OCI-M2 (cell line): Measurements from ENCODE around the gene THOC6.

Experiments
- DNase-seq: peaks from one replicate; lab custom pipeline; 2025; ENCODE audit not compliant: unreplicated experiment; lab: John Stamatoyannopoulos, UW

THOC6 gene

GRCh38 chr16:2991566-2992261 is 32.1 kb upstream of the THOC6 start:
- DNase-seq, result no peak

- no peak for DNase-seq
Measured at GRCh38 chr16:2992383-2993081, 31.3 kb upstream of the THOC6 start.

- no peak for DNase-seq
Measured at GRCh38 chr16:2996298-2996697, 27.5 kb upstream of the THOC6 start.

- DNase-seq, result no peak
Measured at GRCh38 chr16:2999929-3000328, 23.9 kb upstream of the THOC6 start.

DNA sequence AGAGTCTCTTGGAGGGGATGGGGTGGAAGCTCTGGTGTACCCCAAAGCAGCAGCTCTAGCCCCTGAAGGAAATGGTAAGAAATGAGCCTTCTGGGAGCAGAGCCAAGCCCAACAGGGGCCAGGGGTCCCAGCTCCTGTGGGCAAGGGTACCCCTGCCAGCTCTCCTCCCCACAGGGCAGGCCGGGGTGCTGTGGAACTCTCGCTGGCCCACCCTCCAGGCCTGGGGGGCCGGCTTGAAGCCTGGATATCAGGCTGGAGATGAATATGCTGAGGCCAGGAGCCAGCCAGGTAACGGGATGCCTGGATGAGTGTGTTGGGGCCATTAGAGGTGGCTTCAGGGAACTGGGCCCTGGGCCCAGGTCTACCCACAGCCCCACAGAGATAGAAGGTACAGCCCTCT is 23.3 kb upstream of the THOC6 start:
- DNase-seq, result no peak

- DNase-seq, result no peak
Measured at GRCh38 chr16:3001316-3001715, 22.5 kb upstream of the THOC6 start.

DNA sequence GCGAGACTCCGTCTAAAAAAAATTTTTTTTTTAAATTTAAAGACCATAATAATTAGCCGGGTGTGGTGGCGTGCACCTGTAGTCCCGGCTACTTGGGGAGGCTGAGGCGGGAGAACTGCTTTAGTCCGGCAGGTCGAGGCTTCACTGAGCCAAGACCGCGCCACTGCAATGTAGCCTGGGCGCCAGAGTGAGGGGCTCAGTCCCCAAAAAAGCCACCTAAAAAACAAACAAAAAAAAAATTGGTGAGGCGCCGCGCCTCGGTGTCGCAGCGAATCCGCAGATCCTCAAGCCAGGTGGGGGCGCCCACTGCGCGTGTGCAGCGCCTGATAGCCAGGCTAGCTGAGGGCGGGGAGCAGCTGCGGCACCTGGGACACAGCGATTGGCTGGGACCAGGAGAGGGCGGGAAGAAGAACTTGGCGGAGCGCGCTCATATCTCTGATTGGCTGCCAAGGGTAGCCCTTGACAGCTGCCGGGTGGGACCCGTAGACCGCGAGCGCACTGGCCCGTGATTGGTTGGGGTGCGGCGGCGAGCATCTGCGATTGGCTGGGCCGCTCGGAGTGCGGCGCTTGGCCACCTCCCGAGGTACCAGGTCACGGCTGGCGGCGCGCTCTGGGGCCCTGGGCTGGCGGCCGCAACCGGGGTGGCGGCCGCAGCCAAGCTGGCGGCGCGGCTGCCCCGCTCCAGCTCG is 20.1 kb upstream of the THOC6 start:
- peak; percentile 81 for DNase-seq

DNA sequence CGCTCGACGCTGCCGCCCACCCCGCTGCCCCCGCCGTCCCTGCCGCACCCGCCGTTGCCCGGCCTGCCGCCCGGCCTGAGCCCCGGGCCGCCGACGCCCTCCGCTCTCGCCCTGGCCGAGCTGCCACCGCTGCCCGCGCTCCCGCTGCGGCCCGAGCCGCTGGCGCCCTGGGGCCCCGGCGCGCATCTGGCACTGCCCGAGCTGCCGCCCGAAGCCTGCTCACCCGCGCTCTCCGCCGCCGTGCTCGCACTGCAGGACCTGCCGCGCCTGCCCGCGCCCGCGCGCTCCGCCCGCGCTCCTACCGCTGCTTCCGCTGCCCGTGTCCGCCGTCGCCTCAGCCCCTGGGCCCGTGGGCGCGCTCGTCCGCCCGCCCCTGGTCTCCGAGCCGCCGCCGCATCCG is 19.5 kb upstream of the THOC6 start:
- DNase-seq, result no peak

- DNase-seq, result no peak
Measured at GRCh38 chr16:3004781-3005284, 19.0 kb upstream of the THOC6 start.

- DNase-seq, result no peak
Measured at GRCh38 chr16:3007059-3007956, 16.5 kb upstream of the THOC6 start.

- no peak for DNase-seq
Measured at GRCh38 chr16:3007957-3008689, 15.7 kb upstream of the THOC6 start.

GRCh38 chr16:3008690-3009037 is 15.2 kb upstream of the THOC6 start:
- DNase-seq, result no peak

- DNase-seq, result no peak
Measured at GRCh38 chr16:3009568-3010390, 14.1 kb upstream of the THOC6 start.

- no peak for DNase-seq
Measured at GRCh38 chr16:3010510-3010909, 13.3 kb upstream of the THOC6 start.

DNA sequence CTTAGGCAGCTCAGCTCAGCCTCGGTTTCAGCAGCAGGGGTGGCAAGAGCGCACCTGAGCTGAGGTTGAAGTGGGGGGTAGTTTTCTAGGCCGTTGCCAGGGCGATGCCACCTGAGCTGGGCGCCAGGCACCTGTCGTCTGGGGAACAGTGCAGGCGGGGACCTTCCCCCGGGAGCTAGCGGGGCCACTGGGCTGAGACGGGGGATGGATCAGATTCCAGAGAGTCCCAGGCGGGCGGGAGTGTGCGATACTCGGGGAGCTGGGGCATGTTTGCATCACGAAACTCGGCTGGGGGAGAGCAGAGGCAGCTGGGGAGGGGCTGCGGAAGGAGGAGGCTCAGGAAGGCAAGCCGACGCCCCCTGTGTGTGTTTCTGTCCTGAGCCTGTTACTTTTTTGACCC is 11.6 kb upstream of the THOC6 start:
- no peak for DNase-seq

GRCh38 chr16:3012828-3013420 is 10.9 kb upstream of the THOC6 start, which contains the start of gene CLDN9:
Gene CLDN9, plus strand, starts transcription at chr16:3012923. Its CDS starts 440 bp downstream, at chr16:3013363.
- no peak for DNase-seq

DNA sequence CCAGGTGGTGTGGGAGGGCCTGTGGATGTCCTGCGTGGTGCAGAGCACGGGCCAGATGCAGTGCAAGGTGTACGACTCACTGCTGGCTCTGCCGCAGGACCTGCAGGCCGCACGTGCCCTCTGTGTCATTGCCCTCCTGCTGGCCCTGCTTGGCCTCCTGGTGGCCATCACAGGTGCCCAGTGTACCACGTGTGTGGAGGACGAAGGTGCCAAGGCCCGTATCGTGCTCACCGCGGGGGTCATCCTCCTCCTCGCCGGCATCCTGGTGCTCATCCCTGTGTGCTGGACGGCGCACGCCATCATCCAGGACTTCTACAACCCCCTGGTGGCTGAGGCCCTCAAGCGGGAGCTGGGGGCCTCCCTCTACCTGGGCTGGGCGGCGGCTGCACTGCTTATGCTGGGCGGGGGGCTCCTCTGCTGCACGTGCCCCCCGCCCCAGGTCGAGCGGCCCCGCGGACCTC is 10.3 kb upstream of the THOC6 start:
- no peak for DNase-seq

GRCh38 chr16:3013998-3014690 is 9.7 kb upstream of the THOC6 start:
- DNase-seq, result no peak
